DOHH2 (cell line): ENCODE data around the gene GPR137C.

Experiments
- H3F3A ChIP-seq: fragments of 200-600 bp; sonication (generic), shearing (Covaris generic); 2 replicates; pipeline ENCODE4 v1.6.0; 2016; ENCODE audit warnings: antibody characterized with exemption, mild to moderate bottlenecking; ENCODE audit not compliant: control insufficient read depth, insufficient read depth
- H3K27ac ChIP-seq: fragments of 200-600 bp; sonication (generic); 2 replicates; pipeline ENCODE4 v1.5.1; 2014; ENCODE audit warnings: low read depth, mild to moderate bottlenecking, low read length, moderate library complexity
- H3K27me3 ChIP-seq: fragments of 200-600 bp; sonication (generic); 2 replicates; pipeline ENCODE4 v1.6.1; 2014; ENCODE audit warnings: mild to moderate bottlenecking, low read length, mixed read lengths; ENCODE audit not compliant: control insufficient read depth
- H3K36me3 ChIP-seq: fragments of 200-600 bp; sonication (generic); 2 replicates; pipeline ENCODE4 v1.6.1; 2014; ENCODE audit warnings: mild to moderate bottlenecking, low read length, moderate library complexity, mixed read lengths; ENCODE audit not compliant: control insufficient read depth
- H3K4me1 ChIP-seq: fragments of 200-600 bp; sonication (generic); 2 replicates; pipeline ENCODE4 v1.6.1; 2014; ENCODE audit warnings: mild to moderate bottlenecking, low read length, mixed read lengths; ENCODE audit not compliant: control insufficient read depth
- H3K4me2 ChIP-seq: fragments of 200-600 bp; sonication (generic); 2 replicates; pipeline ENCODE4 v1.6.0; 2014; ENCODE audit warnings: mild to moderate bottlenecking, low read length, moderate library complexity
- H3K4me3 ChIP-seq: fragments of 200-600 bp; sonication (generic); 2 replicates; pipeline ENCODE4 v1.5.1; 2014; ENCODE audit warnings: mild to moderate bottlenecking, low read length, mixed read lengths
- H3K79me2 ChIP-seq: fragments of 200-600 bp; sonication (generic); 2 replicates; pipeline ENCODE4 v1.6.1; 2014; ENCODE audit warnings: mild to moderate bottlenecking, low read length, mixed read lengths; ENCODE audit not compliant: control insufficient read depth
- H3K9me2 ChIP-seq: fragments of 200-600 bp; sonication (generic); replicated peaks from 2 replicates; pipeline ENCODE4 v1.6.1; 2014; ENCODE audit warnings: mild to moderate bottlenecking, low read length, mixed read lengths; ENCODE audit not compliant: control insufficient read depth
- H3K9me3 ChIP-seq: fragments of 200-600 bp; sonication (generic); 2 replicates; pipeline ENCODE4 v1.6.1; 2014; ENCODE audit warnings: antibody characterized with exemption, low read length, mixed read lengths; ENCODE audit not compliant: control insufficient read depth, insufficient read depth
- H4K20me1 ChIP-seq: fragments of 200-600 bp; sonication (generic); 2 replicates; pipeline ENCODE4 v1.6.0; 2014; ENCODE audit warnings: low read depth, mild to moderate bottlenecking, antibody characterized with exemption, low read length, moderate library complexity; ENCODE audit not compliant: control insufficient read depth, insufficient read depth
- EZH2phosphoT487 ChIP-seq: fragments of 200-600 bp; sonication (generic); IDR thresholded peaks from 2 replicates; pipeline ENCODE4 v1.6.1; 2017; ENCODE audit warnings: borderline replicate concordance, mild to moderate bottlenecking, antibody characterized with exemption, low read length, moderate library complexity, mixed read lengths
- TF ChIP-seq, protein P1 (sequence below): fragments of 200-600 bp; sonication (generic); IDR thresholded peaks from one replicate; pipeline ENCODE4 v1.5.1; 2014; ENCODE audit warnings: antibody characterized with exemption, mild to moderate bottlenecking, low read depth, low read length; ENCODE audit not compliant: poor library complexity, severe bottlenecking

GPR137C gene

GRCh38 chr14:52660832-52661231 lies 108.2 kb downstream of the GPR137C start:
- Histone ChIP-seq H3K27me3 (no peaks in the 10 kb centered on the region), H3K36me3 (peaks cover 22% of the 10 kb centered on the region), H3K4me3 (no peak overlapping the region), H3K79me2 (no peaks in the 10 kb centered on the region), H3K27ac (no peak overlapping the region), H3F3A (peaks cover 2% of the 10 kb centered on the region; the same call in 1 of the 2 replicates), H4K20me1 (no peaks in the 10 kb centered on the region), H3K9me2 (no peaks in the 10 kb centered on the region), H3K4me2 (no peak overlapping the region), H3K4me1 (no peaks in the 10 kb centered on the region), H3K9me3 (no peaks in the 10 kb centered on the region)
- TF ChIP-seq, protein P1, sequence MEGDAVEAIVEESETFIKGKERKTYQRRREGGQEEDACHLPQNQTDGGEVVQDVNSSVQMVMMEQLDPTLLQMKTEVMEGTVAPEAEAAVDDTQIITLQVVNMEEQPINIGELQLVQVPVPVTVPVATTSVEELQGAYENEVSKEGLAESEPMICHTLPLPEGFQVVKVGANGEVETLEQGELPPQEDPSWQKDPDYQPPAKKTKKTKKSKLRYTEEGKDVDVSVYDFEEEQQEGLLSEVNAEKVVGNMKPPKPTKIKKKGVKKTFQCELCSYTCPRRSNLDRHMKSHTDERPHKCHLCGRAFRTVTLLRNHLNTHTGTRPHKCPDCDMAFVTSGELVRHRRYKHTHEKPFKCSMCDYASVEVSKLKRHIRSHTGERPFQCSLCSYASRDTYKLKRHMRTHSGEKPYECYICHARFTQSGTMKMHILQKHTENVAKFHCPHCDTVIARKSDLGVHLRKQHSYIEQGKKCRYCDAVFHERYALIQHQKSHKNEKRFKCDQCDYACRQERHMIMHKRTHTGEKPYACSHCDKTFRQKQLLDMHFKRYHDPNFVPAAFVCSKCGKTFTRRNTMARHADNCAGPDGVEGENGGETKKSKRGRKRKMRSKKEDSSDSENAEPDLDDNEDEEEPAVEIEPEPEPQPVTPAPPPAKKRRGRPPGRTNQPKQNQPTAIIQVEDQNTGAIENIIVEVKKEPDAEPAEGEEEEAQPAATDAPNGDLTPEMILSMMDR = no peak
- no peak for TF ChIP-seq EZH2phosphoT487

GRCh38 chr14:52661314-52661713 lies 108.7 kb downstream of the GPR137C start:
- H3K9me2 ChIP-seq = no peaks in the 10 kb centered on the region
- no peaks in the 10 kb centered on the region for H3K9me3 ChIP-seq
- TF ChIP-seq, protein P1 = no peak
- no peak for TF ChIP-seq EZH2phosphoT487
- no peaks in the 10 kb centered on the region for H3K4me1 ChIP-seq
- peaks cover 2% of the 10 kb centered on the region; the same call in 1 of the 2 replicates for H3F3A ChIP-seq
- H3K4me3 ChIP-seq = no peak overlapping the region
- no peaks in the 10 kb centered on the region for H3K27me3 ChIP-seq
- no peaks in the 10 kb centered on the region for H3K79me2 ChIP-seq
- H3K36me3 ChIP-seq = peaks cover 26% of the 10 kb centered on the region
- H3K4me2 ChIP-seq = no peak overlapping the region
- no peak overlapping the region for H3K27ac ChIP-seq
- no peaks in the 10 kb centered on the region for H4K20me1 ChIP-seq

- Histone ChIP-seq H3F3A (peaks cover 2% of the 10 kb centered on the region; the same call in 1 of the 2 replicates), H3K4me2 (no peak overlapping the region), H4K20me1 (no peaks in the 10 kb centered on the region), H3K9me3 (no peaks in the 10 kb centered on the region), H3K36me3 (peaks cover 19% of the 10 kb centered on the region), H3K79me2 (no peaks in the 10 kb centered on the region), H3K4me3 (no peak overlapping the region), H3K27me3 (no peaks in the 10 kb centered on the region), H3K9me2 (no peaks in the 10 kb centered on the region), H3K27ac (no peak overlapping the region), H3K4me1 (no peaks in the 10 kb centered on the region)
- TF ChIP-seq EZH2phosphoT487 = no peak
- TF ChIP-seq, protein P1 = no peak
Measured at GRCh38 chr14:52663850-52664249, 111.2 kb downstream of the GPR137C start.
